Vagina (tissue), 2 donors: ENCODE results near the gene C10orf143. TPM values are rescaled to one million over a fixed set of nuclear protein-coding genes. Genes with fewer than 3 reads are reported as not detected.

Experiments used
- DNase-seq, 2 donors: peaks; one replicate each; pipeline ENCODE4 v3.0.0-alpha.2; 2017; ENCODE audit errors: extremely low spot score in 2 of 2
- H3K27ac ChIP-seq: fragments of 200-600 bp; sonication (generic); one replicate; pipeline ENCODE4 v1.5.1; 2019
- H3K27me3 ChIP-seq: fragments of 200-600 bp; sonication (generic); one replicate; pipeline ENCODE4 v1.5.1; 2019
- H3K36me3 ChIP-seq, 2 donors: fragments of 200-600 bp; sonication (generic); one replicate each; pipeline ENCODE4 v1.5.1; 2017 to 2019
- H3K4me1 ChIP-seq: fragments of 200-600 bp; sonication (generic); one replicate; pipeline ENCODE4 v1.5.1; 2019
- H3K4me3 ChIP-seq, 2 donors: fragments of 200-600 bp; sonication (generic); 1 replicate in 1 of 2; 2 replicates in 1 of 2; pipeline ENCODE4 v1.5.1; 2016 to 2019
- H3K9me3 ChIP-seq: fragments of 200-600 bp; sonication (generic); one replicate; pipeline ENCODE4 v1.5.1; 2019
- CTCF ChIP-seq, 3 experiments: fragments of 450-650 bp in 2 of 3; fragments of 200-600 bp in 1 of 3; sonication (generic) in 1 of 3; IDR thresholded peaks; one replicate each; pipeline ENCODE4 v1.5.1; 2017 to 2019; ENCODE audit warnings: antibody characterized with exemption in 3 of 3, mild to moderate bottlenecking in 2 of 3, moderate library complexity in 2 of 3
- POLR2A ChIP-seq, 2 donors: fragments of 450-650 bp; IDR thresholded peaks; one replicate each; pipeline ENCODE4 v1.6.1; 2017; ENCODE audit warnings: antibody characterized with exemption in 2 of 2, mild to moderate bottlenecking in 2 of 2, moderate library complexity in 2 of 2
- POLR2AphosphoS5 ChIP-seq, 2 donors: sonication (generic); formaldehyde crosslinking; IDR thresholded peaks; one replicate each; pipeline ENCODE4 v1.9.0; 2017; ENCODE audit warnings: antibody characterized with exemption in 2 of 2, mild to moderate bottlenecking in 2 of 2, low read depth in 1 of 2; ENCODE audit not compliant: insufficient read depth in 1 of 2
- intact Hi-C: fragments of 100-400 bp; cut with DNase I; formaldehyde crosslinking; loops from one replicate; pipeline ENCODE4 v1.15.1; 2023
- total RNA-seq: library from RNA; depleted of rRNA; stranded (reverse); fragments of >200 nt; gene quantifications from one replicate; pipeline ENCODE4 v1.2.3, GENCODE V29; 2016

C10orf143 gene
- total RNA-seq, 1 donor from 2014 or later, result 0.74 TPM

DNA sequence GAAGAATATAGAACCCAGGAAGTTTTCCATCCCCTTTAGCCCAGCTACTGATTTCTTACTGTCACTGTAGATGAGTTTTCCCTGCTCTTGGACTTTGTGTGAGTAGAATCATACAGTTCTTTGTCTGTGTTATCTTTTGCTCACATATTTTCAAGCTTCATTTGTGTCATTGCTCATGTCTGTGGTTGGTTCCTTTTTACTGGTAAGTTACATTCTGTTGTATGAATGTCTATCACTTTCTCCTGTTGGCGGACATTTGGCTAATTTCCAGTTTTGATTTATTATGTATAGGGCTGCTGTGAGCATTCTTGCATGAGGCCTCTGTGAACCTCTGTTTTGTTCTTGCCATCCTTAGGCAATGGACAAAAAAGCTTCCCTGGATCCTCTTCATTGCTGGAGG lies 30.8 kb upstream of the C10orf143 start:
- no peak for TF ChIP-seq POLR2A (IDR thresholded peaks at IDR 0.05)
- TF ChIP-seq CTCF (IDR thresholded peaks at IDR 0.05), result no peak
- no peak for TF ChIP-seq POLR2AphosphoS5 (IDR thresholded peaks at IDR 0.05; ENCODE audit: insufficient read depth in 1 of 2, low read depth in 1 of 2)
- H3K9me3 ChIP-seq, result no peaks in the 10 kb centered on the region
- no peaks in the 10 kb centered on the region for H3K27me3 ChIP-seq
- DNase-seq, result no peak
- no peak overlapping the region for H3K4me3 ChIP-seq
- intact Hi-C loops, result no loop called here
- peaks cover 0 to 8% of the 10 kb centered on the region in 2 donors for H3K36me3 ChIP-seq
- H3K27ac ChIP-seq, result no peak overlapping the region
- H3K4me1 ChIP-seq, result peaks cover 64% of the 10 kb centered on the region

DNA sequence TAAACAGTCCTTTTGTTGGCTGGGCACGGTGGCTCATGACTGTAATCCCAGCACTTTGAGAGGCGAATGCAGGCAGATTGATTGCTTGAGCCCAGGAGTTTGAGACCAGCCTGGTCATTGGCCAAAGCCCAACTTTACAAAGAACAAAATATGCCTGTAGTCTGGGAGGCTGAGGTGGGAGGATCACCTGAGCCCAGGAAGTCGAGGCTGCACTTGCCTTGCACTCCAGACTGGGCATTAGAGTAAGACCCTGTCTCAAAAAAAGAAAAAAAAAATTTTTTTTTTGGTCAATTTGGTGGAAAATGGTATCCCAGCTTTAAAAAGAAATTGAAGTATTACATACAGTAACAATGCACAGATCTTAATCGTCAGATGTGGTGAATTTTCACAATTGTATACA lies 30.4 kb upstream of the C10orf143 start:
- Histone ChIP-seq H3K4me3 (no peak overlapping the region), H3K27ac (no peak overlapping the region), H3K27me3 (no peaks in the 10 kb centered on the region), H3K4me1 (peaks cover 64% of the 10 kb centered on the region), H3K36me3 (peaks cover 0 to 4% of the 10 kb centered on the region in 2 donors), H3K9me3 (no peaks in the 10 kb centered on the region)
- DNase-seq, result no peak
- TF ChIP-seq POLR2A (IDR thresholded peaks at IDR 0.05) (no peak), POLR2AphosphoS5 (IDR thresholded peaks at IDR 0.05; ENCODE audit: insufficient read depth in 1 of 2, low read depth in 1 of 2) (no peak), CTCF (IDR thresholded peaks at IDR 0.05) (no peak)
- intact Hi-C loops, result no loop called here

DNA sequence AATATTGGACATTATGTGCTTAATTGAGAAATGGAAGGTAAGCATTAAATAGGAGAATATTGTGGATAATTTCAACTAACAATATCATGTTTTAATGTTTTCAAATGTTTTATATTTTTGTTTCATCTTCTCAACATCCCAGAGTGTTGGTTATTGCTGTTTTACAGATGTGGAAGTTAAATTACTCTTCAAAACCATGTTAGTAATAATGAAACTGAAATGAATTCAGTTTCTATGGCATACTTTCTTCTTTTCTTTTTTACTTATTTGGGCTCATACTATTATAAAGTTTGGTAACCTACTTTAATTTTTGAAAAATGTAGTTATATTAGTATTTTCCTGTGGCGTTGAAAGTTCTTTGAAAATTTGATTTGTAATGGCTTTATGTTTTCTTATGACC lies 29.8 kb upstream of the C10orf143 start:
- H3K4me1 ChIP-seq, result peaks cover 70% of the 10 kb centered on the region
- H3K27me3 ChIP-seq, result no peaks in the 10 kb centered on the region
- H3K9me3 ChIP-seq, result no peaks in the 10 kb centered on the region

DNA sequence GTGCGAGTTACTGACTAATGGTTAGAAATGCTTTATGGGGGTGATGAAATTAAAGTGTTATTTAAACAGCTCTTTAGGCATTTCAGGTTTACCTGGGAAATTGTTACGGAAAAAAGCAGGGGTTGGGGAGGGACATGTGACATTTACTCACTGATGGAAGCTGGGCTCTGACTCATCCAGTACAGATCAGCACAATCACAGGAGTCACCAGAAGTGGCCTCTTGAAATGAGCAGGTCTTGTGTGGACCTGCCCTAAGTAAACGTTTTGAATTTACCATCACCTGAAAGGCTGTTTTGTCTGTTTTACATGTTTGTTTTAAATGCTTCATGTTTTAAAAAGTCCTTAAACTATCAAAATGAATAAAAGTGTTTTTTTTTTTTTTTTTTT lies 27.8 kb upstream of the C10orf143 start:
- peaks cover 66% of the 10 kb centered on the region for H3K4me1 ChIP-seq
- H3K27ac ChIP-seq, result no peak overlapping the region
- TF ChIP-seq POLR2A (IDR thresholded peaks at IDR 0.05), result no peak
- peak in 1 of 2 donors; percentile 80 for TF ChIP-seq POLR2AphosphoS5 (IDR thresholded peaks at IDR 0.05; ENCODE audit: insufficient read depth in 1 of 2, low read depth in 1 of 2)
- no peaks in the 10 kb centered on the region for H3K27me3 ChIP-seq
- no peak overlapping the region for H3K4me3 ChIP-seq
- no peaks in the 10 kb centered on the region for H3K36me3 ChIP-seq
- no peaks in the 10 kb centered on the region for H3K9me3 ChIP-seq
- no peak for DNase-seq
- intact Hi-C loops, result no loop called here

More for the DNA sequence above, 29.8 kb upstream of the C10orf143 start:
- Histone ChIP-seq H3K4me3 (no peak overlapping the region), H3K36me3 (no peaks in the 10 kb centered on the region), H3K27ac (no peak overlapping the region)
- TF ChIP-seq CTCF (IDR thresholded peaks at IDR 0.05) (no peak), POLR2AphosphoS5 (IDR thresholded peaks at IDR 0.05; ENCODE audit: insufficient read depth in 1 of 2, low read depth in 1 of 2) (no peak), POLR2A (IDR thresholded peaks at IDR 0.05) (no peak)
- no peak for DNase-seq
- intact Hi-C loops, result no loop called here

GRCh38 chr10:130137659-130138478 lies 27.2 kb upstream of the C10orf143 start:
- peaks cover 65% of the 10 kb centered on the region for H3K4me1 ChIP-seq
- no peak for TF ChIP-seq POLR2AphosphoS5 (IDR thresholded peaks at IDR 0.05; ENCODE audit: insufficient read depth in 1 of 2, low read depth in 1 of 2)
- TF ChIP-seq CTCF (IDR thresholded peaks at IDR 0.05), result no peak
- no peak for TF ChIP-seq POLR2A (IDR thresholded peaks at IDR 0.05)
- intact Hi-C loops, result no loop called here
- H3K36me3 ChIP-seq, result no peaks in the 10 kb centered on the region
- no peak overlapping the region for H3K27ac ChIP-seq
- no peaks in the 10 kb centered on the region for H3K27me3 ChIP-seq
- no peaks in the 10 kb centered on the region for H3K9me3 ChIP-seq
- peak overlapping the region; percentile 79 to 100 for H3K4me3 ChIP-seq
- no peak for DNase-seq
